Peyer's patch (tissue), 4 donors: Measurements from ENCODE around the gene KDM5A. TPM values are rescaled to one million over a fixed set of nuclear protein-coding genes. Genes with fewer than 3 reads are reported as not detected.
"Not testable (repeated sequence)": the region's sequence is repeated elsewhere in the genome, so short reads cannot be mapped to it uniquely, and the experiment has no call there.

Experiments
- DNase-seq, 3 donors: peaks; one replicate each; pipeline ENCODE4 v3.0.0-alpha.2; 2017 to 2019
- H3K27ac ChIP-seq, 4 donors: fragments of 200-600 bp; sonication (generic); one replicate each; pipeline ENCODE4 v1.5.1; 2016 to 2019
- H3K27me3 ChIP-seq, 2 donors: fragments of 200-600 bp; sonication (generic); one replicate each; pipeline ENCODE4 v1.5.1; 2019
- H3K36me3 ChIP-seq, 3 donors: fragments of 200-600 bp; sonication (generic); one replicate each; pipeline ENCODE4 v1.5.1; 2016 to 2019
- H3K4me1 ChIP-seq, 4 donors: fragments of 200-600 bp; sonication (generic); one replicate each; pipeline ENCODE4 v1.5.1; 2016 to 2019
- H3K4me3 ChIP-seq, 4 donors: fragments of 200-600 bp; sonication (generic); 1 replicate in 3 of 4; 2 replicates in 1 of 4; pipeline ENCODE4 v1.5.1; 2016 to 2019; ENCODE audit warnings: mild to moderate bottlenecking in 1 of 4
- H3K9me3 ChIP-seq, 4 donors: fragments of 200-600 bp; sonication (generic); one replicate each; pipeline ENCODE4 v1.5.1; 2016 to 2019; ENCODE audit warnings: mild to moderate bottlenecking in 1 of 4
- POLR2A ChIP-seq, 2 donors: fragments of 450-650 bp; IDR thresholded peaks; one replicate each; pipeline ENCODE4 v1.5.1; 2017; ENCODE audit warnings: antibody characterized with exemption in 2 of 2, mild to moderate bottlenecking in 2 of 2, moderate library complexity in 2 of 2
- total RNA-seq, 4 donors: library from RNA; depleted of rRNA; stranded (reverse); fragments of >200 nt; gene quantifications; one replicate each; pipeline ENCODE4 v1.1.0, GENCODE V29; 2016
- TF ChIP-seq, protein P1 (sequence below), 6 experiments: fragments of 450-650 bp in 4 of 6; fragments of 200-600 bp in 2 of 6; sonication (generic) in 1 of 6; IDR thresholded peaks; one replicate each; pipeline ENCODE4 v1.5.1; 2017 to 2019; ENCODE audit warnings: antibody characterized with exemption in 6 of 6, mild to moderate bottlenecking in 3 of 6, moderate library complexity in 1 of 6

Gene KDM5A
- total RNA-seq, 4 donors from 2014 or later = 38.8 to 72.7 (median 60.8) TPM

DNA sequence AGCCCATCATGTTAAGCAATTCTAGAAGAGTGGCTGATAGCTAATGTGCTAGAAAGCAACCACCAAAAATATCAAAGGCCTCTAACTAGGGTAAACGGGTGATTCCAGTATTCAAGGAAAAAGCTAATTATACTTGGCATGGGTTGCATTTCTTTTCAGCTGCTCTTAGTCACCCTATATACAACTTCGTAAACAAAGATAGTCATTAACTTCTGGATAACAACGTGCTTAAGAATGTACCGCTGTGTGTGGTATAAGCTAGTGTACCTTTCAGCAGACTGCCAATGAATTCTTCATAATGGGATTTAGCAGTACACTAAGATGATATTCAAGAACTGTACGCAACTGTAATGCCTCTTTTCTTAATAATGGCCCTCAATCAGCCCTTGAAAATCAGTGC lies 84.3 kb downstream of the KDM5A start:
- TF ChIP-seq, protein P1, sequence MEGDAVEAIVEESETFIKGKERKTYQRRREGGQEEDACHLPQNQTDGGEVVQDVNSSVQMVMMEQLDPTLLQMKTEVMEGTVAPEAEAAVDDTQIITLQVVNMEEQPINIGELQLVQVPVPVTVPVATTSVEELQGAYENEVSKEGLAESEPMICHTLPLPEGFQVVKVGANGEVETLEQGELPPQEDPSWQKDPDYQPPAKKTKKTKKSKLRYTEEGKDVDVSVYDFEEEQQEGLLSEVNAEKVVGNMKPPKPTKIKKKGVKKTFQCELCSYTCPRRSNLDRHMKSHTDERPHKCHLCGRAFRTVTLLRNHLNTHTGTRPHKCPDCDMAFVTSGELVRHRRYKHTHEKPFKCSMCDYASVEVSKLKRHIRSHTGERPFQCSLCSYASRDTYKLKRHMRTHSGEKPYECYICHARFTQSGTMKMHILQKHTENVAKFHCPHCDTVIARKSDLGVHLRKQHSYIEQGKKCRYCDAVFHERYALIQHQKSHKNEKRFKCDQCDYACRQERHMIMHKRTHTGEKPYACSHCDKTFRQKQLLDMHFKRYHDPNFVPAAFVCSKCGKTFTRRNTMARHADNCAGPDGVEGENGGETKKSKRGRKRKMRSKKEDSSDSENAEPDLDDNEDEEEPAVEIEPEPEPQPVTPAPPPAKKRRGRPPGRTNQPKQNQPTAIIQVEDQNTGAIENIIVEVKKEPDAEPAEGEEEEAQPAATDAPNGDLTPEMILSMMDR (IDR thresholded peaks at IDR 0.05) = no peak
- no peak for TF ChIP-seq POLR2A (IDR thresholded peaks at IDR 0.05)
- H3K36me3 ChIP-seq = peaks cover 0 to 77% (median 0%) of the 10 kb centered on the region in 3 donors

DNA sequence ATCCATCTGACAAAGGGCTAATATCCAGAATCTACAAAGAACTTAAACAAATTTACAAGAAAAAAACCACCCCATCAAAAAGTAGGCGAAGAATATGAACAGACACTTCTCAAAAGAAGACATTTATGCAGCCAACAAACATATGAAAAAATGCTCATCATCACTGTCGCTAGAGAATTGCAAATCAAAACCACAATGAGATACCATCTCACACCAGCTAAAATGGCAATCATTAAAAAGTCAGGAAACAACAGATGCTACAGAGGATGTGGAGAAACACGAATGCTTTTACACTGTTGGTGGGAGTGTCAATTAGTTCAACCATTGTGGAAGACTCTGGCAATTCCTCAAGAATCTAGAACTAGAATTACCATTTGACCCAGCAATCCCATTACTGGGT lies 86.4 kb downstream of the KDM5A start:
- not testable (repeated sequence) for H3K27ac ChIP-seq

More for the DNA sequence above, 84.3 kb downstream of the KDM5A start:
- Histone ChIP-seq H3K27me3 (no peaks in the 10 kb centered on the region), H3K4me1 (no peaks in the 10 kb centered on the region), H3K27ac (no peak overlapping the region), H3K4me3 (no peak overlapping the region), H3K9me3 (no peaks in the 10 kb centered on the region)
- no peak for DNase-seq

DNA sequence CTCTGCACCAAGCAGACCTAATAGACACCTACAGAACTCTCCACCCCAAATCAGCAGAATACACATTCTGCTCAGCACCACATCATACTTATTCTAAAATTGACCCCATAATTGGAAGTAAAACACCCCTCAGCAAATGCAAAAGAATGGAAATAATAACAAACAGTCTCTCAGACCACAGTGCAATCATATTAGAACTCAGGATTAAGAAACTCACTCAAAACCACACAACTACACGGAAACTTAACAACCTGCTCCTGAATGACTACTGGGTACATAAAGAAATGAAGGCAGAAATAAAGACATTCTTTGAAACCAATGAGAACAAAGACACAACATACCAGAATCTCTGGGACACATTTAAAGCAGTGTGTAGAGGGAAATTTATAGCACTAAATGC lies 89.0 kb downstream of the KDM5A start:
- not testable (repeated sequence) for H3K27me3 ChIP-seq, DNase-seq, H3K4me1 ChIP-seq, H3K27ac ChIP-seq, H3K4me3 ChIP-seq, H3K9me3 ChIP-seq
- peaks cover 0 to 64% (median 0%) of the 10 kb centered on the region in 3 donors for H3K36me3 ChIP-seq

More for the DNA sequence above, 86.4 kb downstream of the KDM5A start:
- not testable (repeated sequence) for H3K9me3 ChIP-seq, DNase-seq, H3K4me3 ChIP-seq, H3K27me3 ChIP-seq, H3K4me1 ChIP-seq
- H3K36me3 ChIP-seq = peaks cover 0 to 65% (median 0%) of the 10 kb centered on the region in 3 donors

DNA sequence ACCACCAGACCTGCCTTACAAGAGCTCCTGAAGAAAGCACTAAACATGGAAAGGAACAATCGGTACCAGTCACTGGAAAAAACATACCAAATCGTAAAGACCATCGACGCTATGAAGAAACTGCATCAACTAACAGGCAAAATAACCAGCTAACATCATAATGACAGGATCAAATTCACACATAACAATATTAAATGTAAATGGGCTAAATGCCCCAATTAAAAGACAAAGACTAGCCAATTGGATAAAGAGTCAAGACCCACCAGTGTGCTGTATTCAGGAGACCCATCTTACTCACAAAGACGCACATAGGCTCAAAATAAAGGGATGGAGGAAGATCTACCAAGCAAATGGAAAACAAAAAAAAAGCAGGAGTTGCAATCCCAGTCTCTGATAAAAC lies 89.6 kb downstream of the KDM5A start:
- not testable (repeated sequence) for DNase-seq, H3K9me3 ChIP-seq, H3K27ac ChIP-seq, H3K4me1 ChIP-seq, H3K27me3 ChIP-seq, H3K4me3 ChIP-seq
- H3K36me3 ChIP-seq = peaks cover 0 to 64% (median 0%) of the 10 kb centered on the region in 3 donors

DNA sequence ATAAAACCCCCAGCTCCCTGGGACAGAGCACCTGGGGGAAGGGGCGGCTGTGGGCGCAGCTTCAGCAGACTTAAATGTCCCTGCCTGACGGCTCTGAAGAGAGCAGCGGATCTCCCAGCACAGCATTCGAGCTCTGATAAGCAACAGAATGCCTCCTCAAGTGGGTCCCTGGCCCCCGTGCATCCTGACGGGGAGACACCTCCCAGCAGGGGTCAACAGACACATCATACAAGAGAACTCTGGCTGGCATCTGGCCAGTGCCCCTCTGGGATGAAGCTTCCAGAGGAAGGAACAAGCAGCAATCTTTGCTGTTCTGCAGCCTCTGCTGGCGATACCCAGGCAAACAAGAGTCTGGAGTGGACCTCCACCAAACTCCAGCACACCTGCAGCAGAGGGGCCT lies 91.1 kb downstream of the KDM5A start:
- H3K36me3 ChIP-seq = peaks cover 0 to 65% (median 0%) of the 10 kb centered on the region in 3 donors
- H3K4me1 ChIP-seq, H3K9me3 ChIP-seq, H3K27me3 ChIP-seq, H3K4me3 ChIP-seq, H3K27ac ChIP-seq, DNase-seq: not testable (repeated sequence)

DNA sequence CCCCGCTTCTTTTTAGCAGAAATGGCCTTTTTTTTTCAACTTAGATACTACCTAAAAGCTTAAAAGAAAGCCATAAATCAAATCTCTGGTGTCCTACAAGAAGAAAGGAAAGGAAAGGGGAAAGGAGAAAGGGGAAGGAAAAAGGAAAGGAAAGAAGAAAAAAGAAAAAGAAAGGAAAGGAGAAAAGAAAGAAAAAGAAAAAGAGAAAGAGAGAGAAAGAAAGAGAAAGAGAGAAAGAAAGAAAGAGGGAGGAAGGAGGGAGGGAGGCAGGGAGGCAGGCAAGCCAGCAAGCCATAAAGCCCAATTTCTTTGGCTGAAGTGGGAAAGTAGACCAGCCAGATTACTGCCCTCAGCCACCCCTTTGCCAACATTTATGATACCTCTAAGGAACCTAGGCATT lies 94.0 kb downstream of the KDM5A start:
- DNase-seq = no peak
- Histone ChIP-seq H3K9me3 (no peaks in the 10 kb centered on the region), H3K4me3 (no peak overlapping the region), H3K36me3 (peaks cover 0 to 80% (median 0%) of the 10 kb centered on the region in 3 donors), H3K27me3 (no peaks in the 10 kb centered on the region), H3K4me1 (no peaks in the 10 kb centered on the region), H3K27ac (no peak overlapping the region)
- no peak for TF ChIP-seq POLR2A (IDR thresholded peaks at IDR 0.05)
- TF ChIP-seq, protein P1 (IDR thresholded peaks at IDR 0.05) = no peak

DNA sequence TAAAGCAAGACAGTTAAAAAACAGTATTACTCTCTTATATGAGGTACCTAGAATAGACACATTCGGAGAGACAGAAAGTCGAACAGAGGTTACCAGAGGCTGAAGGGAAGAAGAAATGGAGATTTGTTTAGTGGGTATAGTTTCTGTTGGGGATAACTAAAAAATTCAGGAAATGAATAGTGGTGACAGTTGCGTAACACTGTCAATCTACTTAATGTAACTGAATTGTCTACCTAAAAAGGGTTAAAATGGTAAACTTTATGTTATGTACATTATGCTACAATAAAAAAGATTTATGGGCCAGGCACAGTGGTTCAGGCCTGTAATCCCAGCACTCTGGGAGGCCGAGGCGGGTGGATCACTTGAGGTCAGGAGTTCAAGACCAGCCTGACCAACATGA lies 95.9 kb downstream of the KDM5A start:
- TF ChIP-seq, protein P1 (IDR thresholded peaks at IDR 0.05) = no peak
- TF ChIP-seq POLR2A (IDR thresholded peaks at IDR 0.05) = no peak
- Histone ChIP-seq H3K4me3 (no peak overlapping the region), H3K4me1 (no peaks in the 10 kb centered on the region), H3K9me3 (no peaks in the 10 kb centered on the region), H3K36me3 (peaks cover 0 to 77% (median 0%) of the 10 kb centered on the region in 3 donors), H3K27ac (no peak overlapping the region), H3K27me3 (no peaks in the 10 kb centered on the region)
- DNase-seq = no peak

DNA sequence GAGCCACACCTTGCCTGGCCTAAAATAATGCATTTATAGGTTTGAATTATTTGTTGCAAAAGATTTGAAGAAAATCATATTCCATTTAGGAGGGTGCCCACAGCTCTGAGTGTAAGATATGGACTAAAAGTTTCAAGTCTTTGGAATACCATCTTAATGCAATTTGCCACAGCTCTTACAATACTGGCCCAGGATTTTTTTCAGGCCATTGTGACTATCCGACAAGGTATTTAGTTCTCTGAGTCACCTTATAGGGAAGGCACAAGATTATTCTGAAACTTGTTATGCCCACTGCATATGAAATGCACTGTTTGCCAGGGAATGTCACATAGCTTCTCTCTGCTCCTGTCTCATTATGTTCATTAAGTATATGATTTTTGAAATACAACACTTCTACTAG lies 96.9 kb downstream of the KDM5A start:
- H3K4me1 ChIP-seq = no peaks in the 10 kb centered on the region
- TF ChIP-seq POLR2A (IDR thresholded peaks at IDR 0.05) = no peak
- TF ChIP-seq, protein P1 (IDR thresholded peaks at IDR 0.05) = no peak
- no peak for DNase-seq
- no peaks in the 10 kb centered on the region for H3K27me3 ChIP-seq
- peaks cover 0 to 73% (median 0%) of the 10 kb centered on the region in 3 donors for H3K36me3 ChIP-seq
- H3K4me3 ChIP-seq = no peak overlapping the region
- no peak overlapping the region for H3K27ac ChIP-seq
- H3K9me3 ChIP-seq = no peaks in the 10 kb centered on the region
